HG02884 (cell line): ENCODE measurements around the gene GEMIN5.
A peak's percentile ranks its signal among the peaks of the same experiment; 100 is the strongest.
"Not testable (repeated sequence)": the region's sequence is repeated elsewhere in the genome, so short reads cannot be mapped to it uniquely, and the experiment has no call there.

Source experiments
- ATAC-seq: cut with Tn5 transposase; IDR thresholded peaks from one replicate; pipeline ENCODE4 v1.9.1; 2021; ENCODE audit warnings: mild to moderate bottlenecking, moderate library complexity; ENCODE audit not compliant: unreplicated experiment

GEMIN5 gene

GRCh38 chr5:154937718-154938466, at the start of gene GEMIN5:
TSS of gene GEMIN5 (minus strand) at chr5:154938211. CDS start at chr5:154938133, 78 bp downstream.
- peak; percentile 80 for ATAC-seq

GRCh38 chr5:154986151-154986550, 48.1 kb upstream of the GEMIN5 start:
- no peak for ATAC-seq

- no peak for ATAC-seq
Measured at GRCh38 chr5:154984946-154985516, 47.0 kb upstream of the GEMIN5 start.

- ATAC-seq: not testable (repeated sequence)
Measured at GRCh38 chr5:154978294-154978693, 40.3 kb upstream of the GEMIN5 start.

- peak; percentile 64 for ATAC-seq
Measured at GRCh38 chr5:154977409-154977808, 39.4 kb upstream of the GEMIN5 start.

GRCh38 chr5:154976082-154976481, 38.1 kb upstream of the GEMIN5 start:
- not testable (repeated sequence) for ATAC-seq

- ATAC-seq: no peak
Measured at GRCh38 chr5:154972476-154973080, 34.6 kb upstream of the GEMIN5 start.

GRCh38 chr5:154971501-154971900, 33.5 kb upstream of the GEMIN5 start:
- no peak for ATAC-seq

GRCh38 chr5:154970759-154971158, 32.7 kb upstream of the GEMIN5 start:
- no peak for ATAC-seq

- ATAC-seq: no peak
Measured at GRCh38 chr5:154968953-154969352, 30.9 kb upstream of the GEMIN5 start.

- ATAC-seq: no peak
Measured at GRCh38 chr5:154967421-154968024, 29.5 kb upstream of the GEMIN5 start.

- ATAC-seq: no peak
Measured at GRCh38 chr5:154966874-154967273, 28.9 kb upstream of the GEMIN5 start.

GRCh38 chr5:154966081-154966841, 28.2 kb upstream of the GEMIN5 start:
- ATAC-seq: no peak

GRCh38 chr5:154962494-154962893, 24.5 kb upstream of the GEMIN5 start:
- ATAC-seq: peak; percentile 96

- no peak for ATAC-seq
Measured at GRCh38 chr5:154956712-154957111, 18.7 kb upstream of the GEMIN5 start.

GRCh38 chr5:154949781-154950180, 11.8 kb upstream of the GEMIN5 start:
- no peak for ATAC-seq

- no peak for ATAC-seq
Measured at GRCh38 chr5:154948313-154948712, 10.3 kb upstream of the GEMIN5 start.

GRCh38 chr5:154947778-154948177, 9.8 kb upstream of the GEMIN5 start:
- no peak for ATAC-seq

GRCh38 chr5:154945695-154946301, 7.8 kb upstream of the GEMIN5 start:
- no peak for ATAC-seq

- no peak for ATAC-seq
Measured at GRCh38 chr5:154944716-154945115, 6.7 kb upstream of the GEMIN5 start.

GRCh38 chr5:154943527-154943926, 5.5 kb upstream of the GEMIN5 start:
- ATAC-seq: no peak
